Loucy (cell line): Measurements from ENCODE around the gene ITGB3.
"Not testable (repeated sequence)": the region's sequence is repeated elsewhere in the genome, so short reads cannot be mapped to it uniquely, and the experiment has no call there.

Experiments used
- CTCF ChIP-seq: fragments of 200-600 bp; sonication (generic); conservative IDR thresholded peaks from 2 replicates; pipeline ENCODE4 v1.5.1; 2014; ENCODE audit warnings: mild to moderate bottlenecking, antibody characterized with exemption, low read length
- EZH2phosphoT487 ChIP-seq: fragments of 200-600 bp; IDR thresholded peaks from 2 replicates; pipeline ENCODE4 v1.6.1; 2018; ENCODE audit warnings: antibody characterized with exemption, mild to moderate bottlenecking, moderate library complexity, borderline replicate concordance

- TF ChIP-seq CTCF, EZH2phosphoT487: not testable (repeated sequence)
Measured at GRCh38 chr17:47269561-47270280, 16.1 kb downstream of the ITGB3 start.
